Femur (tissue), 1 donor: ENCODE measurements around the gene ATP5MG.

Experiments used
- DNase-seq: peaks from one replicate; pipeline ENCODE4 v3.0.0-alpha.2; 2017

ATP5MG gene

GRCh38 chr11:118442908-118443589 lies 41.6 kb downstream of the ATP5MG start:
- DNase-seq, result no peak

DNA sequence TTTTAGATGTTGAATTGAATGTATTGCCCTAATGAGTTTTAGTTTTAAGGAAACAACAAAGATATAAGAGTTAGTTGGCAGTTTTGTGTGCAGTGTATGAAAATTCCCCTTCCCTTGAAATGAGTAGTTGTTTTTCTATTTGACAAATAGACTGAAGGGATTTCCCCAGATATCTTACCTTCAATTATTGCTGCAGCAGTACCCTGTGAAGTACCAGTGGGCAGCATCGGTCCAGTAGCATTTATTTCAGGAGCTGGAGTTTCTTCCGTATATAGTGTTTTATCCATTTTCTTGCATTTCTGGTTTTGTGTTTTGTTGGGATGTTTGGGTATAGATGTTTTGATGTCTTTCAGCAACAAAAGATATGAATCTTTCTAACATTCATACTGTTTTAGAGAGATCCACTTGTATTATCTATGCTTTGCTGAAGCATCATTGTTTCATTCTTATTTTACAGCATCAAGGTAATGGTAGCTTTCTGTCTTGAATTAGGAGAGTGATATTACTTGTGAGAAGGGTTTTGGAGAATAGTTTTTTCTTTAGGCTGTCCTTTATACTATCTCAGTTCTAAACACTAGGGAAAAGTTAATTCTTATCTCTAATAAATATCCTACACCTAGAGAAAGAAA lies 42.3 kb downstream of the ATP5MG start:
- no peak for DNase-seq

DNA sequence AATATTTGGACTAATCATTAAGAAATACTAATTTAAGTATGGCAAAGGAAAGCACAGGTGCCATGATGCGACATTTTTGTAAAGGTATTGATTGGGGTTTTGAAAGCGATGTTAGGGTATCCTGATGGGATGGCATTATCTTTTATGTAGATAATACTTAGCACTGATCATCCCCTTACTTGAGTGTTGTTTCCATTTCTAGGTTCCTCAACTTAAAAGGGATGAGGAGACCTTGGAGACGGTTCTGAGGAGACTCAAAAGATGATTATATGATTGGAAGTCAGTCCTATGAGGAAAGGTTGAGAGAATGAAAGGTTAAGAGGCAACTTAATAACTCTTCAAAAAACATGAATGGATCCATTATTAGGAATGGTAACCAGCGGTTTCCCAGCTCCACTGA lies 46.0 kb downstream of the ATP5MG start:
- no peak for DNase-seq

GRCh38 chr11:118448294-118448693 lies 46.9 kb downstream of the ATP5MG start:
- DNase-seq, result no peak

DNA sequence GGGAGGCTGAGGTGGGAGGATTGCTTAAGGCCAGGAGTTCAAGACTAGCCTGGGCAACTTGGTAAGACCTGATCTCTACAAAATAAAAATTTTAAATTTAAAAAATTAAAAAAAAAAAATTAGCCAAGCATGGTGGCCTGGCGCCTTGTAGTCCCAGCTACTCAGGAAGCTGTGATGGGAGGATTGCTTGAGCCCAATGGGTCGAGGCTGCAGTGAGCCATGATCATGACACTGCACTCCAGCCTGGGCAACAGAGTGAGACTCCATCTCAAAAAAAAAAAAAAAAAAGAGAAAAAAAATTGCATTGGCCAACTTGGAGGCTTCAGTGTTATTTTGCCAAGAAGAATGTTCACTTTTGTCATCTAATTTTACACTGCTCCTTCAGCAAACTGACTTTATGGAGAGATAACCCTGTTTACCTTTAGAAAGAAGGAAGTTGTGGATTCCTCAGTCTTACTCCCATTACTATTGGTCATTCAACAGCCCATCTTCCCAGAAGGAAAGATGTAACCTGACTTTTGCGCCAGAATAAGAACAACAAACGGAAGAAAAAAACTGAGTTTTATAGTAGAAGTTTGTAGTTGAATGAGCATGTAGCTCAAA lies 48.0 kb downstream of the ATP5MG start:
- DNase-seq, result no peak

GRCh38 chr11:118450451-118450850 lies 49.0 kb downstream of the ATP5MG start:
- DNase-seq, result no peak
